Calu3 (cell line): ENCODE data around the gene PATE2. TPM values are rescaled to one million over a fixed set of nuclear protein-coding genes. Genes with fewer than 3 reads are reported as not detected.

Source experiments
- BruUV-seq: library from RNA; stranded (reverse); fragments of 400-500 nt; replicated peaks from 2 replicates; lab custom pipeline; 2021; lab: Mats Ljungman, UMichigan
- CTCF ChIA-PET: fragments of 300-600 bp; sonication (Branson Sonifier 250); formaldehyde crosslinking; loops from one replicate; lab custom pipeline; 2022; ENCODE audit warnings: antibody characterized with exemption; lab: Charles Lee
- DNase-seq: peaks from one replicate; pipeline ENCODE4 v3.0.0; 2022
- H3K27ac Mint-ChIP-seq: one replicate; pipeline ENCODE4 v1.8.0; 2022; ENCODE audit warnings: mixed read lengths; ENCODE audit not compliant: unreplicated experiment
- H3K27me3 Mint-ChIP-seq: one replicate; pipeline ENCODE4 v1.8.0; 2022; ENCODE audit warnings: mixed read lengths; ENCODE audit not compliant: unreplicated experiment
- H3K36me3 Mint-ChIP-seq: one replicate; pipeline ENCODE4 v1.8.0; 2022; ENCODE audit warnings: mild to moderate bottlenecking, moderate library complexity, mixed read lengths; ENCODE audit not compliant: insufficient read depth, unreplicated experiment
- H3K4me1 Mint-ChIP-seq: one replicate; pipeline ENCODE4 v1.8.0; 2022; ENCODE audit warnings: mild to moderate bottlenecking, low read depth, mixed read lengths; ENCODE audit not compliant: unreplicated experiment
- H3K4me3 Mint-ChIP-seq: one replicate; pipeline ENCODE4 v1.8.0; 2022; ENCODE audit warnings: mild to moderate bottlenecking, low read depth, moderate library complexity, mixed read lengths; ENCODE audit not compliant: unreplicated experiment
- H3K9me3 Mint-ChIP-seq: one replicate; pipeline ENCODE4 v1.8.0; 2022; ENCODE audit warnings: low read depth, mixed read lengths; ENCODE audit not compliant: unreplicated experiment
- CTCF ChIP-seq: fragments of 200-600 bp; IDR thresholded peaks from one replicate; pipeline ENCODE4 v1.8.0; 2022; ENCODE audit warnings: antibody characterized with exemption; ENCODE audit not compliant: unreplicated experiment
- intact Hi-C: fragments of 100-400 bp; cut with micrococcal nuclease; formaldehyde crosslinking; loops from one replicate; pipeline ENCODE4 v1.10.0; 2022; ENCODE audit not compliant: unreplicated experiment
- total RNA-seq: library from RNA; stranded (reverse); gene quantifications from 2 replicates; pipeline ENCODE4 v1.2.3, GENCODE V29; 2022

The PATE2 gene
- total RNA-seq, 1 experiment from 2014 or later = not detected

- no peaks in the 10 kb centered on the region for H3K4me1 Mint-ChIP-seq
- H3K9me3 Mint-ChIP-seq = no peaks in the 10 kb centered on the region
- no peak for TF ChIP-seq CTCF
- H3K4me3 Mint-ChIP-seq = no peak overlapping the region
- no peak overlapping the region for H3K27ac Mint-ChIP-seq
- H3K36me3 Mint-ChIP-seq = no peaks in the 10 kb centered on the region
- no TSS peak for BruUV-seq
- no peak for DNase-seq
- intact Hi-C loops = no loop called here
- H3K27me3 Mint-ChIP-seq = peaks cover 15% of the 10 kb centered on the region
- CTCF ChIA-PET = no interaction called here
Measured at GRCh38 chr11:125740617-125741016, 38.0 kb downstream of the PATE2 start.

GRCh38 chr11:125728969-125729368, 49.7 kb downstream of the PATE2 start:
- no peak for TF ChIP-seq CTCF
- no peaks in the 10 kb centered on the region for H3K36me3 Mint-ChIP-seq
- H3K4me1 Mint-ChIP-seq = no peaks in the 10 kb centered on the region
- BruUV-seq = no TSS peak
- intact Hi-C loops = no loop called here
- no peaks in the 10 kb centered on the region for H3K9me3 Mint-ChIP-seq
- no peak overlapping the region for H3K4me3 Mint-ChIP-seq
- CTCF ChIA-PET = no interaction called here
- H3K27me3 Mint-ChIP-seq = peaks cover 1% of the 10 kb centered on the region
- no peak overlapping the region for H3K27ac Mint-ChIP-seq
- DNase-seq = no peak

Other genes starting within 250 kb of the PATE2 start
- gene EI24, start 209.4 kb downstream of the PATE2 start, total RNA-seq = 76.7 and 82.2 TPM in 2 replicates
- gene STT3A, start 186.0 kb downstream of the PATE2 start, total RNA-seq = 139 and 168 TPM in 2 replicates
- gene CHEK1, start 153.7 kb downstream of the PATE2 start, total RNA-seq = 27.3 and 33.2 TPM in 2 replicates
- gene ACRV1, start 98.0 kb downstream of the PATE2 start, total RNA-seq = not detected in 2 replicates
- gene PATE1, start 32.5 kb downstream of the PATE2 start, total RNA-seq = not detected in 2 replicates
- gene PATE3, start 9.3 kb upstream of the PATE2 start, total RNA-seq = not detected in 2 replicates
- gene PATE4, start 54.5 kb upstream of the PATE2 start, total RNA-seq = not detected in 2 replicates
- gene HYLS1, start 108.8 kb upstream of the PATE2 start, total RNA-seq = 2.0 and 2.1 TPM in 2 replicates
- 9.5 and 10.4 TPM in 2 replicates for gene PUS3, start 124.4 kb upstream of the PATE2 start, total RNA-seq
- gene DDX25, start 125.7 kb upstream of the PATE2 start, total RNA-seq = not detected in 2 replicates
- not detected in 2 replicates for gene VSIG10L2, start 167.2 kb upstream of the PATE2 start, total RNA-seq